Activated CD8-positive, alpha-beta T cell treated with anti-CD3 and anti-CD28 coated beads, Interleukin-2, amount 10 ng/mL, durations not matched to agents 7 days and 5 days (primary cell): ENCODE data around the gene RNF149. TPM values are rescaled to one million over a fixed set of nuclear protein-coding genes. Genes with fewer than 3 reads are reported as not detected.
A peak's percentile ranks its signal among the peaks of the same experiment; 100 is the strongest.
"Not testable (repeated sequence)": the region's sequence is repeated elsewhere in the genome, so short reads cannot be mapped to it uniquely, and the experiment has no call there.

Experiments used
- ATAC-seq: fragments of 150-1000 bp; cut with Tn5 transposase; one replicate; pipeline ENCODE4 v1.10.0; 2021; ENCODE audit warnings: moderate library complexity
- CTCF ChIA-PET: fragments of 350-600 bp; sonication (Branson Sonifier 250); formaldehyde crosslinking; loops from one replicate; lab custom pipeline; 2021; ENCODE audit warnings: antibody characterized with exemption; lab: Charles Lee
- POLR2A ChIA-PET: fragments of 350-600 bp; sonication (Branson Sonifier 250); formaldehyde crosslinking; loops from one replicate; lab custom pipeline; 2021; ENCODE audit warnings: antibody characterized with exemption; lab: Charles Lee
- DNase-seq: peaks from one replicate; pipeline ENCODE4 v3.0.0-alpha.2; 2020
- H3K27ac Mint-ChIP-seq: one replicate; pipeline ENCODE4 v1.8.0; 2021; ENCODE audit warnings: mild to moderate bottlenecking, mixed read lengths
- H3K27me3 Mint-ChIP-seq: one replicate; pipeline ENCODE4 v1.8.0; 2021; ENCODE audit warnings: low read depth, mixed read lengths
- H3K36me3 Mint-ChIP-seq: one replicate; pipeline ENCODE4 v1.8.0; 2021; ENCODE audit warnings: low read depth, mixed read lengths
- H3K4me1 Mint-ChIP-seq: one replicate; pipeline ENCODE4 v1.8.0; 2021; ENCODE audit warnings: low read depth, mixed read lengths
- H3K4me3 Mint-ChIP-seq: one replicate; pipeline ENCODE4 v1.8.0; 2021; ENCODE audit warnings: mild to moderate bottlenecking, mixed read lengths
- H3K9me3 Mint-ChIP-seq: one replicate; pipeline ENCODE4 v1.8.0; 2022; ENCODE audit warnings: mixed read lengths; ENCODE audit not compliant: insufficient read depth
- total RNA-seq, 2 experiments: library from RNA; stranded (reverse); gene quantifications; one replicate each; pipeline ENCODE4 v1.2.3, GENCODE V29; 2021

RNF149 gene
- total RNA-seq, 2 experiments from 2014 or later: 64.2 to 71.5 TPM

DNA sequence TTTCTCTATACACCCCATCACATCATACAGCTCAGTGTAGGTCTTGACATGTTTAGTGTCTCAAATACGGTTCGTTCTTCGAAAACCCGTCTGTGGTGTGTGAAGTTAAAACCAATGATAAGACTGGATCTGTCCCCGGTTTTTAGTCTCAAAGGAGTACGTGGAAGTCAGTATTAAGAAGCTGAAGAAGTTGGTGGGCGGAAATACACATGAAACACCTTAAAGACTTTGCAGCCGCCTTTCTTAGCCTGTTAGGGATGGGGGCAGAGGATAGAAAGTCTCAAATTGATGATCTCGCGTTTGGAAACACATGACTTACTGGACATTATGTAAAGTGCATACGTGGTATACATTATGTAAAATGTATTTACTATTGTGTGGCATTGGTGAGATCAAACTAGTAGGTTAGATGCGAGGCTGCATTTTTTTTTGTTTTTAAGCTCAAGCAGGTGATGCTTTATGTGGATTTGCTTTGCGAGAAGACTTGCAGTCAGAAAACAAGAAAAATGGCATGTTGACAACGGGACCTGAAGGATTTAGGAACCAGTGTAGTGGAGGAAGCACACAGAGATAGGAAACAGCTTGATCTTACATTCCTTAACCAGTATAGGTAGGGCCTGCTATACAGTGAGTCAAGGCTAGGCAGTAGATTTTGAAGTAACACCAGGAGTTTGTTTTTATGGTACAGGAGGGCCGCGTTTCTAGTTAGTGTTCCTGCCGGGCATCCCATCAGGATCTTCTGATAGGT lies 54.6 kb downstream of the RNF149 start:
- peaks cover 43% of the 10 kb centered on the region for H3K36me3 Mint-ChIP-seq
- POLR2A ChIA-PET: interaction anchor here (0.9 to 3.7 kb wide), 16 partner anchors 11 to 691 kb away, joined by 3 to 34 read pairs (median 5); partner anchors contain the start of genes PDCL3, RNF149, RPL31 and TBC1D8
- peak; percentile 2 for ATAC-seq
- peak overlapping the region; percentile 89 for H3K4me3 Mint-ChIP-seq
- H3K27ac Mint-ChIP-seq: peak overlapping the region; percentile 96
- peak; percentile 35 for DNase-seq
- H3K9me3 Mint-ChIP-seq: no peaks in the 10 kb centered on the region
- H3K4me1 Mint-ChIP-seq: peaks cover 50% of the 10 kb centered on the region
- CTCF ChIA-PET: interaction anchor here (0.7 to 3.2 kb wide), 17 partner anchors 13 to 1114 kb away, joined by 3 to 24 read pairs (median 4); partner anchors contain the start of genes CREG2 and RNF149
- H3K27me3 Mint-ChIP-seq: no peaks in the 10 kb centered on the region

DNA sequence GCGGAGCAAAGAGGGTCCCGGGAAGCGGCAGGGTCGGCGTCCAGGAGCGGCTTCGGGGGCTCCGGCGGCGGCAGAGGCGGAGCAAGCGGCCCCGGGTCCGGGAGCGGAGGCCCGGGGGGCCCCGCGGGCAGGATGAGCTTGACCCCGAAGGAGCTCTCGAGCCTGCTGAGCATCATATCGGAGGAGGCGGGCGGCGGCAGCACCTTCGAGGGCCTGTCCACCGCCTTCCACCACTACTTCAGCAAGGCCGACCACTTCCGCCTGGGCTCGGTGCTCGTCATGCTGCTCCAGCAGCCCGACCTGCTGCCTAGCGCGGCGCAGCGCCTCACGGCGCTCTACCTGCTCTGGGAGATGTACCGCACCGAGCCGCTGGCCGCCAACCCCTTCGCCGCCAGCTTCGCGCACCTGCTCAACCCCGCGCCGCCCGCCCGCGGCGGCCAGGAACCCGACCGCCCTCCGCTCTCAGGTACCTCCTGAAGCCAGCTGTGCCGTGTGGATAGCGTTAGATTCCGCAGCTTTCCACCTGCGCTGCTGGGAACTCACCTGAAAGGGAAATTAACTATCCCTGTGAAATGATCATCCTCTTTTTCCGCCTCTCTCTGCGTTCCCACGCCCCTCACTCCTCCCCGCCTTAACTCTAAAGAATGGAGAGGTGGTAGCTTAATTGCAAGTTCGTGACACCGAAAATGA lies 55.3 kb downstream of the RNF149 start:
- CTCF ChIA-PET: interaction anchor here (0.7 to 3.2 kb wide), 23 partner anchors 9 to 546 kb away, joined by 3 to 24 read pairs (median 4); partner anchors contain the start of genes CREG2 and RNF149
- ATAC-seq (peak; percentile 80), DNase-seq (peak; percentile 87)
- Mint-ChIP-seq H3K4me1 (peaks cover 50% of the 10 kb centered on the region), H3K27me3 (no peaks in the 10 kb centered on the region), H3K36me3 (peaks cover 37% of the 10 kb centered on the region), H3K4me3 (peak overlapping the region; percentile 89), H3K9me3 (no peaks in the 10 kb centered on the region), H3K27ac (peak overlapping the region; percentile 96)
- POLR2A ChIA-PET: interaction anchor here (0.9 to 3.7 kb wide), 18 partner anchors 12 to 690 kb away, joined by 3 to 34 read pairs (median 5); partner anchors contain the start of genes PDCL3, RNF149, RPL31 and TBC1D8

DNA sequence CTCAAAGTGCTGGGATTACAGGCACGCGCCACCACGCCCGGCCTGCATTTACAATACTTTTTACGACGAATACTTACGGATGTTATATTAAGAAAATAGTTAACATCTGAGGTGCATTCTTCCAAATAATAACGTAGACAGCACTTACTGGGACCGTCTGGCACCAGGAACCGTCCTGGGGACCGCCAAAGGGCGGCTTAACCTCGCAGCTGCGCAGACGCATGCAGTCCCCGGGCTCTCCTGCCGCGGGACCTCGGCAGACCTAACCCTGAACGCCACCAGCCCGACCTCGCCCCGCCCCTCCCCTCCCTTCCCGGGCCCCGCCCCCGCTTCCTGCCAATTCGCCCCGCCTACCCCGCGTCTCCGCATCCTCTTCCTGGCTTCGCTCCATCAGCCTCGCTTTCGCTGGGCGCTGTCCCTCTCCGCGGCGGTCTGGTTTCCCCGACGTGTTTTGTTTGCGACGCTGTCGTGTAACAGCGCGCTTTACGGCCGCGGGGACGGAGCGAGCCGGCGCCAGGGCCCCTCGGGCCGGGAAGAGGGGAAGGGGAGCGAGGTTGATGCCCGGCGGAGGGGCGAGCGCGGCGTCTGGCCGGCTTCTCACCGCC lies 56.0 kb downstream of the RNF149 start, which contains the start of gene CNOT11:
TSS of gene CNOT11 (plus strand) at position 479 of the 605 bp plus-strand sequence. CDS start at position 558, 79 bp downstream.
- peak within 1 kb of the TSS; percentile 89 for H3K4me3 Mint-ChIP-seq
- peaks cover 32% of the 10 kb centered on the region for H3K36me3 Mint-ChIP-seq
- DNase-seq (peak; percentile 99), ATAC-seq (peak; percentile 88)
- H3K27ac Mint-ChIP-seq: peak within 1 kb of the TSS; percentile 96
- H3K9me3 Mint-ChIP-seq: no peaks in the 10 kb centered on the region
- H3K27me3 Mint-ChIP-seq: no peaks in the 10 kb centered on the region
- POLR2A ChIA-PET: interaction anchor here (0.9 to 3.7 kb wide), 17 partner anchors 13 to 690 kb away, joined by 3 to 34 read pairs (median 6); partner anchors contain the start of genes PDCL3, RNF149 and RPL31
- CTCF ChIA-PET: interaction anchor here (0.6 to 3.2 kb wide), 21 partner anchors 10 to 248 kb away, joined by 3 to 24 read pairs (median 4); partner anchors contain the start of genes RFX8 and RNF149
- peaks cover 45% of the 10 kb centered on the region for H3K4me1 Mint-ChIP-seq

DNA sequence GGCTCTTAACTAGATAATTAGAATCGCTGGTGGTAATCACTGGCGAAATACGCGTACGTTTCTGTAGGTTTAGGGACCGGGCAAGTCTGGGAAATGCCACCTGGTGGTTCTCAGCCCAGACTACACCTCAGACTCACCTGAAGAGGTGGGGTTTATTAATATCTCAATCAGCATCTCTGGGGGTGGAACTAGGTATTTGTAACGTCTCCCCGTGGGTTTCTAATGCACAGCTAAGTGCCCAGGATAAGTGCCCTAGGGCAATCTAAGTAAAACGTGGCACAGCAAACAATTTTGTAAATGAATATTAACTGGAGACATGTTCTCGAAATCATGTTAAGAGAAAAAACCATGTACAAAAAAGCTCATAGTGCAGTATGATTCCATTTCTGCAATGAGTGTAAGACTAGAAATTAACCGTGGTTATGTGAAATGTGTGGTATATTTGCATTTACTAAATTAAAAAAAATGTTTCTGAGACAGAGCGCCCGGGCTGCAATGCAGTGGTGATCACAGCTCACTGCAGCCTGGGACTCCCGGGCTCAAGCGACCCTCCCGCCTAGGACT lies 56.6 kb downstream of the RNF149 start:
- peak; percentile 50 for ATAC-seq
- Mint-ChIP-seq H3K4me1 (peaks cover 42% of the 10 kb centered on the region), H3K36me3 (peaks cover 28% of the 10 kb centered on the region), H3K9me3 (no peaks in the 10 kb centered on the region), H3K4me3 (peak overlapping the region; percentile 89), H3K27me3 (no peaks in the 10 kb centered on the region), H3K27ac (peak overlapping the region; percentile 96)
- CTCF ChIA-PET: interaction anchor here (0.6 to 3.2 kb wide), 18 partner anchors 11 to 247 kb away, joined by 3 to 24 read pairs (median 4); partner anchors contain the start of genes RFX8 and RNF149
- DNase-seq: peak; percentile 48
- POLR2A ChIA-PET: interaction anchor here (0.9 to 3.7 kb wide), 11 partner anchors 8 to 689 kb away, joined by 3 to 34 read pairs (median 6); partner anchors contain the start of genes PDCL3 and RPL31

DNA sequence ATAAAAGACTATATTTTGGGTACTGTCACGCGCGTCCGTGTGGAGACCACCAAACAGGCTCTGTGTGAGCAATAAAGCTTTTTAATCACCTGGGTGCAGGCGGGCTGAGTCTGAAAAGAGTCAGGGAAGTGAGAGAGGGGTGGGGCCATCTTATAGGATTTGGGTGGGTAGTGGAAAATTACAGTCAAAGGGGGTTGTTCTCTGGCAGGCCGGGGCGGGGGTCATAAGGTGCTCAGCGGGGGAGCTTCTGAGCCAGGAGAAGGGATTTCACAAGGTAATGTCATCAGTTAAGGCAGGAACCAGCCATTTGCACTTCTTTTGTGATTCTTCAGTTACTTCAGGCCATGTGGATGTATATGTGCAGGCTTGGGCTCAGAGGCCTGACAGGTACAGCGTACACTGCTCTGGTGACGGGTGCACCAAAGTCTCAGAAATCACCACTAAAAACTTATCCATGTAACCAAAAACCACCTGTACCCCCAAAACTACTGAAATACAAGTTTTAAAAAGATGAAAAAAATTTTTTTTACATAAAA lies 57.2 kb downstream of the RNF149 start:
- POLR2A ChIA-PET: interaction anchor here (0.9 to 3.7 kb wide), 7 partner anchors 8 to 249 kb away, joined by 3 to 34 read pairs (median 5); partner anchors contain the start of gene RPL31
- peak overlapping the region; percentile 34 for H3K4me3 Mint-ChIP-seq

DNA sequence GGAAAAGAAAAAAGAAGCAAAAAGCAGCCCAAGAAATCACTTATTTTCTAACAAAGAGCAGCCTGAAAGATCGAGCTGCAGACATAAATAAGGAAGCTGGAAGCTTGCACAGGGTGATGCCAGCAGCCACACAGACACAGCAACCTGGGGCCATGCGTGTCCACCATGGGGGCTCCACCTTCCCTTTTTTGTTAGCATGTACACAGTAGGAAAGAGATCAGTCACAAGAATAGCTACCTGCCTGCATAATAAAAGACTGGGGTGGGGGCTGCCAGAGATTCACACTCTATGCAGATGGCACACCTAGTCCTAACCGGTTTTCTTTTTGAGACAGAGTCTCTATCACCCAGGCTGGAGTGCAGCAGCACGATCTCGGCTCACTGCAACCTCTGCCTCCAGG lies 58.7 kb downstream of the RNF149 start:
- no peak for ATAC-seq
- CTCF ChIA-PET: interaction anchor here (2.6 kb wide), 1 partner anchor 9 kb away, joined by 16 read pairs; no protein-coding TSS in a partner anchor
- H3K36me3 Mint-ChIP-seq: peaks cover 17% of the 10 kb centered on the region
- H3K4me1 Mint-ChIP-seq: peaks cover 23% of the 10 kb centered on the region
- DNase-seq: no peak
- H3K27me3 Mint-ChIP-seq: no peaks in the 10 kb centered on the region
- no peak overlapping the region for H3K27ac Mint-ChIP-seq
- POLR2A ChIA-PET: no interaction called here
- no peaks in the 10 kb centered on the region for H3K9me3 Mint-ChIP-seq
- H3K4me3 Mint-ChIP-seq: no peak overlapping the region

More for the DNA sequence above, 57.2 kb downstream of the RNF149 start:
- peaks cover 36% of the 10 kb centered on the region for H3K4me1 Mint-ChIP-seq
- H3K27ac Mint-ChIP-seq: peak overlapping the region; percentile 2
- H3K9me3 Mint-ChIP-seq, DNase-seq, ATAC-seq, H3K27me3 Mint-ChIP-seq: not testable (repeated sequence)
- peaks cover 25% of the 10 kb centered on the region for H3K36me3 Mint-ChIP-seq
- CTCF ChIA-PET: interaction anchor here (0.9 to 3.2 kb wide), 9 partner anchors 11 to 239 kb away, joined by 3 to 24 read pairs (median 5); partner anchors contain the start of gene RFX8

DNA sequence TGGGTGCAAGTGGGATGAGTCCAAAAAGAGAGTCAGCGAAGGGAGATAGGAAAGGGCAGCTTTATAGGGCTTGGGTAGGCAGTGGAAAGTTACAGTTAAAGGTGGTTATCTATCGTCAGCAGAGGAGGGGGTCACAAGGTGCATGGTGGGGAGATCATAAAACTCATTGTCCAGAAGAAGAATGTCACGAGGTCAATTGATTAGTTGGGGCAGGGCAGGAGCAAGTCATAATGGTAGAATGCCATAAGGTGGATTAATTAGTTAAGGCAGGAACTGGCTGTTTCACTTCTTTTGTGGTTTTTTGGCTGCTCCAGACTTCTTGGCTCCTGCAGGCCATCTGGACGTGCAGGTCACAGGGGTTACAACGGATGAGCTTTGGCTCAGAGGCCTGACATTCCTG lies 59.7 kb downstream of the RNF149 start:
- H3K4me3 Mint-ChIP-seq, ATAC-seq, H3K9me3 Mint-ChIP-seq, DNase-seq, H3K36me3 Mint-ChIP-seq, POLR2A ChIA-PET, H3K27me3 Mint-ChIP-seq, H3K27ac Mint-ChIP-seq: not testable (repeated sequence)
- H3K4me1 Mint-ChIP-seq: peaks cover 12% of the 10 kb centered on the region
- CTCF ChIA-PET: interaction anchor here (2.6 kb wide), 1 partner anchor 8 kb away, joined by 16 read pairs; no protein-coding TSS in a partner anchor

DNA sequence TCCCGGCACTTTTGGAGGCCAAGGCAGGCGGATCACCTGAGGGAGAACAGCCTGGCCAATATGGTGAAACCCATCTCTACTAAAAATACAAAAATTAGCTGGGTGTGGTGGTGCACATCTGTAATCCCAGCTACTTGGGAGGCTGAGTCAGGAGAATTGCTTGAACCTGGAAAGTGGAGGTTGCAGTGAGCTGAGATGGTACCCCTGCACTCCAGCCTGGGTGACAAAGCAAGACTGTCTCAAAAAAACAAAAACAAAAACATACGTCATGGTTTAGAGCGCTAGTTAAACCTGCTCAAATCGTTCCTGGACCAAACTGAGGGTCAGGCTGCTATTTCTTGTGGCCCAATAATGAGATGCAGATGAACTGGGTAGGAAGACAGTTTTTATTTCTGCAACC lies 63.0 kb downstream of the RNF149 start:
- ATAC-seq, DNase-seq, H3K27me3 Mint-ChIP-seq, H3K36me3 Mint-ChIP-seq, H3K9me3 Mint-ChIP-seq, H3K4me1 Mint-ChIP-seq, H3K27ac Mint-ChIP-seq, H3K4me3 Mint-ChIP-seq: not testable (repeated sequence)
- ChIA-PET CTCF (interaction anchor here (1.0 to 1.9 kb wide), 4 partner anchors 12 to 96 kb away, joined by 3 to 5 read pairs (median 4); no protein-coding TSS in a partner anchor), POLR2A (interaction anchor here (0.6 kb wide), 1 partner anchor 251 kb away, joined by 3 read pairs; no protein-coding TSS in a partner anchor)

DNA sequence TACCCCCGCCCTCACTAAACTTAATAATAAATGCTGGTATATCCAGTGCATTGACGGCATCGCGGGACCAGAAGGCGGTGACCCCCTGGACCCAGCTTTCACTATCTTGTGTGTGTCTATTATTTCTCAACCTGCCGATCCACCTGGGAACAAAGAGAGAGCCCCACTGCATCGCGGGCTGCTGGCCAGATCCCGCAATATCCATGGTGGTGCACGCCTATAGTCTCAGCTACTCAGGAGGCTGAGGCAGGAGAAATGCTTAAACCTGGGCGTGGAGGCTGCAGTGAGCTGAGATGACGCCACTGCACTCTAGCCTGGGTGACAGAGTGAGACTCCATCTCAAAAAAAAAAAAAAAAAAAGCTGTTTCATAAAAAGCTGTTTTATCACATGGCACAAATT lies 63.6 kb downstream of the RNF149 start:
- H3K27me3 Mint-ChIP-seq, H3K4me1 Mint-ChIP-seq, H3K36me3 Mint-ChIP-seq, H3K4me3 Mint-ChIP-seq, ATAC-seq, H3K27ac Mint-ChIP-seq, POLR2A ChIA-PET, H3K9me3 Mint-ChIP-seq, DNase-seq: not testable (repeated sequence)
- CTCF ChIA-PET: interaction anchor here (1.5 to 1.9 kb wide), 3 partner anchors 12 to 97 kb away, joined by 3 to 5 read pairs (median 5); no protein-coding TSS in a partner anchor

DNA sequence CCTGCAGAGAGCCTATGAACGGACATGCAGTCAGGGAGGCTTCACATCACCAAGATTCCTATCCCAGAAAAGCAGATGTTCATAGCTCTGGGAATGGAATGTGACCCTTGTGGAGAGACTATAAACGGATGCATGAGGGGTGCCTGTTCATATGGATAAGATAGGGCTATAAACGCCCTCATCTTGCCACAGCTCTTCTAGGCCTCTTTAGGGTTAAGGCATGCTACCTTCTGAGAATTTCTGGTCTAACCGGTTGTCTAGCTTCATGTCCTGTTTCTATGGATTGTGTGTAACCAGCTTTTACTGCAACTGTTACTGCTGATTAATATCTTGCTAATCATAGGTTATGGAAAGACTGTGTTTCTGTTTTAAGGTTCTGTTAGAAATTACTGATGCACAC lies 64.1 kb downstream of the RNF149 start:
- H3K4me1 Mint-ChIP-seq, H3K27me3 Mint-ChIP-seq, H3K4me3 Mint-ChIP-seq, DNase-seq, ATAC-seq, H3K36me3 Mint-ChIP-seq, POLR2A ChIA-PET, H3K27ac Mint-ChIP-seq, H3K9me3 Mint-ChIP-seq: not testable (repeated sequence)
- CTCF ChIA-PET: interaction anchor here (1.0 to 1.9 kb wide), 4 partner anchors 11 to 97 kb away, joined by 3 to 5 read pairs (median 4); no protein-coding TSS in a partner anchor
